ENCODE data around the gene ENTPD7. TPM values are rescaled to one million over a fixed set of nuclear protein-coding genes. Genes with fewer than 3 reads are reported as not detected.

Gene ENTPD7
- total and polyA plus RNA-seq, 2 of the 8 experiments (the other 6 are each of a cell fraction or from before 2014, with no cell fraction given), result 5.0 to 15.6 TPM

GRCh38 chr10:99743841-99744240 lies 84.5 kb downstream of the ENTPD7 start:
- peaks cover 0 to 4% of the 10 kb centered on the region in 2 experiments for H4K20me1 ChIP-seq (replicated peaks in 1 of 2; ENCODE audit: control insufficient read depth in 1 of 2, insufficient read depth in 2 of 2, low read length in 2 of 2)
- H3K9ac ChIP-seq (replicated peaks in 1 of 4; ENCODE audit: extremely low read depth in 1 of 4, low read depth in 3 of 4, low read length in 3 of 4), result no peak overlapping the region
- DNase-seq (ENCODE audit: low read depth in 1 of 2, low spot score in 2 of 2) (no peak), FAIRE-seq (no peak)
- H4K8ac ChIP-seq (ENCODE audit: extremely low read depth, insufficient read depth, low read length), result no peak overlapping the region
- peaks cover 18 to 78% (median 48%) of the 10 kb centered on the region in 4 experiments for H3K36me3 ChIP-seq (ENCODE audit: control insufficient read depth in 2 of 4, insufficient read depth in 4 of 4, low read length in 3 of 4)
- H4K91ac ChIP-seq (replicated peaks; ENCODE audit: insufficient read length, low read length), result no peak overlapping the region
- H3K9me3 ChIP-seq (ENCODE audit: insufficient read depth in 2 of 2, low read depth in 1 of 2, low read length in 1 of 2), result no peaks in the 10 kb centered on the region
- ChIA-PET POLR2A (ENCODE audit: partially characterized antibody) (interaction anchor here (1.2 to 1.9 kb wide), 2 partner anchors 11 to 12 kb away, joined by 4 to 8 read pairs; partner anchors contain the start of genes COX15 and CUTC), CTCF (ENCODE audit: partially characterized antibody) (interaction anchor here (0.9 to 1.7 kb wide), 2 partner anchors 9 to 10 kb away, joined by 3 read pairs; no protein-coding TSS in a partner anchor)
- H3K79me1 ChIP-seq (ENCODE audit: low read depth, low read length), result peaks cover 3% of the 10 kb centered on the region; the same call in 1 of the 2 replicates
- no peaks in the 10 kb centered on the region for H3K4me1 ChIP-seq (replicated peaks in 1 of 4; ENCODE audit: control insufficient read depth in 3 of 4, insufficient read depth in 4 of 4, low read length in 3 of 4)
- peaks cover 0 to 1% (median 0%) of the 10 kb centered on the region in 4 experiments; a peak in 1 of 7 replicates for H3K27me3 ChIP-seq (replicated peaks in 1 of 4; ENCODE audit: control insufficient read depth in 3 of 4, extremely low read depth in 1 of 4, insufficient read depth in 3 of 4, low read length in 3 of 4)
- no peak overlapping the region for H2BK5ac ChIP-seq (ENCODE audit: low read depth, low read length)
- H2AFZ ChIP-seq (ENCODE audit: low read length), result no peak overlapping the region
- H2BK15ac ChIP-seq (ENCODE audit: low read length), result no peak overlapping the region
- no peak overlapping the region for H3K4ac ChIP-seq (replicated peaks; ENCODE audit: insufficient read length, low read depth, low read length)
- H2BK120ac ChIP-seq (replicated peaks; ENCODE audit: low read depth, low read length), result no peak overlapping the region
- 95% methylated on average over 3 of the region's 3 CpGs; no CpG with 5 or more reads in 1 of the 2 experiments for WGBS, 2 experiments (ENCODE audit: extremely low coverage in 1 of 2, insufficient coverage in 1 of 2, insufficient read length in 1 of 2, insufficient replicate concordance in 2 of 2, low coverage in 1 of 2, low lambda C conversion rate in 2 of 2, missing lambda C conversion rate in 1 of 2)
- no peak overlapping the region for H4K5ac ChIP-seq (ENCODE audit: insufficient read length, low read depth, low read length)
- no peak overlapping the region for H3K56ac ChIP-seq (replicated peaks; ENCODE audit: insufficient read length, low read depth, low read length)
- H3K23ac ChIP-seq (ENCODE audit: insufficient read length), result no peak overlapping the region
- no peaks in the 10 kb centered on the region for H3K79me2 ChIP-seq (ENCODE audit: control insufficient read depth in 1 of 2, insufficient read depth in 2 of 2, low read length in 2 of 2)
- H2BK12ac ChIP-seq (ENCODE audit: low read depth, low read length), result no peak overlapping the region
- no peaks in the 10 kb centered on the region for H3K23me2 ChIP-seq (ENCODE audit: low read depth, low read length)
- no peak overlapping the region for H2AK5ac ChIP-seq (ENCODE audit: low read depth, low read length)
- no peak overlapping the region for H3K18ac ChIP-seq (ENCODE audit: extremely low read depth, low read length)
- no peak overlapping the region for H3K27ac ChIP-seq (ENCODE audit: low read depth, low read length)
- no peak overlapping the region for H3K4me3 ChIP-seq (ENCODE audit: extremely low read depth in 1 of 4, insufficient read depth in 2 of 4, low read depth in 3 of 4, low read length in 4 of 4)
- no peak overlapping the region for H3K14ac ChIP-seq (ENCODE audit: insufficient read length)
- no peak overlapping the region for H3K4me2 ChIP-seq (ENCODE audit: insufficient read depth in 1 of 2, low read depth in 2 of 2, low read length in 2 of 2)
- H2BK20ac ChIP-seq (ENCODE audit: low read length), result no peak overlapping the region
- no peak for TF ChIP-seq SAP30 (IDR thresholded peaks at IDR 0.05; ENCODE audit: insufficient read depth, insufficient replicate concordance, low read length)
- TF ChIP-seq YY1 (IDR thresholded peaks at IDR 0.05; ENCODE audit: low read depth, low read length), result no peak
- no peak for TF ChIP-seq NANOG (IDR thresholded peaks at IDR 0.05; ENCODE audit: insufficient read depth, low read depth, low read length, poor library complexity, severe bottlenecking)
- TF ChIP-seq KDM1A (IDR thresholded peaks at IDR 0.05; ENCODE audit: borderline replicate concordance, low read length), result no peak
- TF ChIP-seq MAX (IDR thresholded peaks at IDR 0.05), result no peak
- TF ChIP-seq EGR1 (IDR thresholded peaks at IDR 0.05; ENCODE audit: borderline replicate concordance, low read depth, low read length), result no peak
- TF ChIP-seq CBX5 (IDR thresholded peaks at IDR 0.05; ENCODE audit: low read depth, low read length), result no peak
- no peak for TF ChIP-seq RXRA (IDR thresholded peaks at IDR 0.05; ENCODE audit: insufficient read depth, low read depth, low read length)
- TF ChIP-seq SP4 (IDR thresholded peaks at IDR 0.05; ENCODE audit: low read length), result no peak
- no peak for TF ChIP-seq TEAD4 (IDR thresholded peaks at IDR 0.05; ENCODE audit: low read depth, low read length)
- no peak for TF ChIP-seq FOSL1 (IDR thresholded peaks at IDR 0.05; ENCODE audit: insufficient read depth, low read depth, low read length)
- TF ChIP-seq SIRT6 (IDR thresholded peaks at IDR 0.05; ENCODE audit: low read length), result no peak
- TF ChIP-seq HDAC2 (IDR thresholded peaks at IDR 0.05; ENCODE audit: borderline replicate concordance in 1 of 2, low read depth in 2 of 2, low read length in 2 of 2), result no peak
- TF ChIP-seq KDM4A (IDR thresholded peaks at IDR 0.05; ENCODE audit: low read depth, low read length, severe bottlenecking), result no peak
